ENCODE results near the gene CLDN24. TPM values are rescaled to one million over a fixed set of nuclear protein-coding genes. Genes with fewer than 3 reads are reported as not detected.

Gene CLDN24
- total RNA-seq, 4 donors from 2014 or later, result not detected

DNA sequence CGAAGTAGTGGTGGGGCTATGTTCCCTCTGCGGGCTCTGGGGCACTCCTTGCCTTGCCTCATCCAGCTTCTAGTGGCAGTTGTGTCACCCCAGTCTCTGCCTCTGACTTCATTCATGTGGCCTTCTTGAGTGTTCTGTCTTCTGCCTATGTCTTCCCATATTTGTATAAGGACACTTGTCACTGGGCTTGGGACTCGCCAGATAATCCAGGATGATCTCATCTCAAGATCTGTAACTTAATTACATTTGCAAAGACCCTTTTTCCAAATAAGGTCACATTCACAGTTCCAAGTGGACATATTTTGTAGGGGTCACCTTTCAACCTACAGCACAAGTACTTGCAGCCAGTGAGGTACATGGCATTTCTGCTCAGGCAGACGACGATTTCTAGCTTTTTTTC, 30.3 kb upstream of the CLDN24 start:
- no peak overlapping the region for H3K4me3 ChIP-seq
- no peaks in the 10 kb centered on the region for H3K36me3 ChIP-seq
- TF ChIP-seq POLR2AphosphoS5 (IDR thresholded peaks at IDR 0.05) (no peak), POLR2A (IDR thresholded peaks at IDR 0.05) (no peak), EP300 (IDR thresholded peaks at IDR 0.05) (no peak)
- TF ChIP-seq, protein P1, sequence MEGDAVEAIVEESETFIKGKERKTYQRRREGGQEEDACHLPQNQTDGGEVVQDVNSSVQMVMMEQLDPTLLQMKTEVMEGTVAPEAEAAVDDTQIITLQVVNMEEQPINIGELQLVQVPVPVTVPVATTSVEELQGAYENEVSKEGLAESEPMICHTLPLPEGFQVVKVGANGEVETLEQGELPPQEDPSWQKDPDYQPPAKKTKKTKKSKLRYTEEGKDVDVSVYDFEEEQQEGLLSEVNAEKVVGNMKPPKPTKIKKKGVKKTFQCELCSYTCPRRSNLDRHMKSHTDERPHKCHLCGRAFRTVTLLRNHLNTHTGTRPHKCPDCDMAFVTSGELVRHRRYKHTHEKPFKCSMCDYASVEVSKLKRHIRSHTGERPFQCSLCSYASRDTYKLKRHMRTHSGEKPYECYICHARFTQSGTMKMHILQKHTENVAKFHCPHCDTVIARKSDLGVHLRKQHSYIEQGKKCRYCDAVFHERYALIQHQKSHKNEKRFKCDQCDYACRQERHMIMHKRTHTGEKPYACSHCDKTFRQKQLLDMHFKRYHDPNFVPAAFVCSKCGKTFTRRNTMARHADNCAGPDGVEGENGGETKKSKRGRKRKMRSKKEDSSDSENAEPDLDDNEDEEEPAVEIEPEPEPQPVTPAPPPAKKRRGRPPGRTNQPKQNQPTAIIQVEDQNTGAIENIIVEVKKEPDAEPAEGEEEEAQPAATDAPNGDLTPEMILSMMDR (IDR thresholded peaks at IDR 0.05), result no peak
- DNase-seq (ENCODE audit: low spot score in 2 of 2), result no peak
- H3K9me3 ChIP-seq, result no peaks in the 10 kb centered on the region
- WGBS, result 90% methylated on average over 5 of the region's 5 CpGs
- H3K27me3 ChIP-seq, result no peaks in the 10 kb centered on the region
- H3K27ac ChIP-seq, result no peak overlapping the region
- H3K4me1 ChIP-seq, result peaks cover 47% of the 10 kb centered on the region

DNA sequence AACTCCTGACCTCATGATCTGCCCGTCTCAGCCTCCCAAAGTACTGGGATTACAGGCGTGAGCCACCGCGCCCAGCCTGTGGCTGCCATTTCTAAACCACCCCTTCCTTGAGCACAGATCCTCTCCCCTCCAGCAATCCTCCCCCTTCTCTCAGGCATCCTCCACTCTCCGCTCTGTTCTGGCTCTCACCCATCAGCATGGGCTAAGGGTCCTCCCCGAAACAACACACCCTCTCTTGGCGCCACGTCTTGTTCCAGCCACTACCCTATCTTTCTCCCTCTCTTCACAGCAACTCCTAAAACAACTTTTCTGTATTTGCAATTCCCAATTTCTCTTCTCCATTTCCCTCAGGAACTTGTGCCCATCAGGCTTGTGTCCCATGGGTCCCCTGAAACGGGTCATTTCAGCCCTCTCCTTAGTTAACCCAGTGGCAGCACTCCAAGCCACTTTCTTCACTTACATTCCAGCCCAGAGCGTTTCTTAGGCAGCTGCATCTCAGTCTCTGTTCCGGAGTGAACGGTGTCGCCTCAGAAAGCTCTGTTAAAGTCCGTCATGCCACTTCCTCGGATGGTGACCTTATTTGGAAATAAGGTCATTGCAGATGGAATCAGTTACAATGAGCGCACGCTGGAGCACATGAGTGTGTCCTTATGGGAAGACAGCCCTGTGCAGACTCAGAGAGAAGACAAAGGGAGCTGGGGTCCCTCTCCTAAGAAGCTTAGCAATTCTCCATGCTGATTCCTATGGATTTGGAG, 28.3 kb upstream of the CLDN24 start:
- Histone ChIP-seq H3K9me3 (no peaks in the 10 kb centered on the region), H3K4me3 (peak overlapping the region; percentile 3), H3K36me3 (no peaks in the 10 kb centered on the region), H3K4me1 (peaks cover 34% of the 10 kb centered on the region), H3K27ac (no peak overlapping the region), H3K27me3 (no peaks in the 10 kb centered on the region)
- DNase-seq (ENCODE audit: low spot score in 2 of 2), result peak in 1 of 2 donors; percentile 73
- 73% methylated on average over 17 of the region's 17 CpGs for WGBS
- TF ChIP-seq EP300 (IDR thresholded peaks at IDR 0.05), result no peak
- TF ChIP-seq POLR2A (IDR thresholded peaks at IDR 0.05), result no peak
- TF ChIP-seq POLR2AphosphoS5 (IDR thresholded peaks at IDR 0.05), result no peak
- TF ChIP-seq, protein P1 (IDR thresholded peaks at IDR 0.05), result no peak

DNA sequence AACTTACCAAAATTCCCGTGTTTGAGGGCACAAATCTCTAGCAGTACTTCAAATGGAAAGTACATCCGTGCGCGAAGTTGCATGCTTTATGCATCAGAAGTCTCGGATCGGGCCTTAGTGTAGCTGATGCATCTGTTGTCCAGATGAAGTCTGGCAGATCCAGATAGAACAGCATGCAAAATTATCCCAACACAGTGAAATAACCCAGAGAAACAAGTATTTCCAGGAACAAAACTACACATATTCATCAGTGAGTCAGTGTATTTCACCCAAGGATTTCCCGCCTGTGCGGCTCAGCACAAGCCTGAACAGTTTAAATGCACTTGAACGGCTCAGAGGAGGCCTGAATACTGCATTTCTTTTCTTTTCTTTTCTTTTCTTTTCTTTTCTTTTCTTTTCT, 27.4 kb upstream of the CLDN24 start:
- Histone ChIP-seq H3K4me1 (peaks cover 27% of the 10 kb centered on the region), H3K9me3 (no peaks in the 10 kb centered on the region), H3K27ac (no peak overlapping the region), H3K4me3 (no peak overlapping the region), H3K27me3 (no peaks in the 10 kb centered on the region), H3K36me3 (no peaks in the 10 kb centered on the region)
- TF ChIP-seq POLR2A (IDR thresholded peaks at IDR 0.05) (no peak), POLR2AphosphoS5 (IDR thresholded peaks at IDR 0.05) (no peak), EP300 (IDR thresholded peaks at IDR 0.05) (no peak)
- TF ChIP-seq, protein P1 (IDR thresholded peaks at IDR 0.05), result no peak
- WGBS, result 67% methylated on average over 9 of the region's 9 CpGs
- DNase-seq (ENCODE audit: low spot score in 2 of 2), result no peak

DNA sequence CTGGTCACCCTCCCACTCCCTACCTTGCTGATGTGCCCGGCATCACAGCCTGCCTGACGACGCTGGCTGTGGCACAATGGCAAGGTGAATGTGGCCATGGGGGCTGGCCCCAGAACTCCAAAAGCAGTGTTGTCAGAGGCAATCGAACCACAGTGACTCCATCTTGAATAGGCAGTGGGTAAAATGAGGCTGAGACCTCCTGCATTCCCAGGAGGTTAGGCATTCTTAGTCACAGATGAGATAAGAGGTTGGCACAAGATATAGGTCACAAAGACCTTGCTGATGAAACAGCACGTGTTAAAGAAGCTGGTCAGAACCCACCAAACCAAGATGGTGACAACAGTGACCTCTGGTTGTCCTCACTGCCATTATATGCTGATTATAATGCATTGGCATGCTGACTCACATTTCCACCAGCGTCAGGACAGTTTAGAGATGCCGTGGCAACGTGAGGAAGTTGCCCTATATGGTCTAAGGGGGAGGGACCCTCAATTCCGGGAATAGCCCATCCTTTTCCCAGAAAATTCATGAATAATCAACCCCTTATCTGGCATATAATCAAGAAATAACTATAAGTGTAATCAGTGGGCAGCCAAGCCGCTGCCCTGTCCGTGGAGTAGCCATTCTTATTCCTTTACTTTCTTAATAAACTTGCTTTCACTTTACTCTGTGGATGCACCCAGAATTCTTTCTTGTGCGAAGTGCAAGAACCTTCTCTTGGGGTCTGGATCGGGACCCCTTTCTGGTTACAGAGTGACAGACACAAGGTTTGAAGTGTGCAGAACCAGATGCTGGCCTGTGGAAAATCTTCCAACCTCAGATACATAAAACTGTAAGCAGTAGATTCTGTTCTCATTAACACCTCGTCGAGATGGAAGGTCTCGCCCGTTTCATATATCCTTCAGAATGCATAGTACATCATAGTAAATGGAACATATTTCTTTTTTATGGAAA, 26.8 kb upstream of the CLDN24 start:
- Histone ChIP-seq H3K36me3 (no peaks in the 10 kb centered on the region), H3K4me1 (peaks cover 21% of the 10 kb centered on the region), H3K9me3 (no peaks in the 10 kb centered on the region), H3K27ac (no peak overlapping the region), H3K4me3 (no peak overlapping the region), H3K27me3 (no peaks in the 10 kb centered on the region)
- WGBS, result 60% methylated on average over 17 of the region's 17 CpGs
- TF ChIP-seq POLR2A (IDR thresholded peaks at IDR 0.05) (no peak), EP300 (IDR thresholded peaks at IDR 0.05) (no peak), POLR2AphosphoS5 (IDR thresholded peaks at IDR 0.05) (no peak)
- TF ChIP-seq, protein P1 (IDR thresholded peaks at IDR 0.05), result no peak
- DNase-seq (ENCODE audit: low spot score in 2 of 2), result no peak

DNA sequence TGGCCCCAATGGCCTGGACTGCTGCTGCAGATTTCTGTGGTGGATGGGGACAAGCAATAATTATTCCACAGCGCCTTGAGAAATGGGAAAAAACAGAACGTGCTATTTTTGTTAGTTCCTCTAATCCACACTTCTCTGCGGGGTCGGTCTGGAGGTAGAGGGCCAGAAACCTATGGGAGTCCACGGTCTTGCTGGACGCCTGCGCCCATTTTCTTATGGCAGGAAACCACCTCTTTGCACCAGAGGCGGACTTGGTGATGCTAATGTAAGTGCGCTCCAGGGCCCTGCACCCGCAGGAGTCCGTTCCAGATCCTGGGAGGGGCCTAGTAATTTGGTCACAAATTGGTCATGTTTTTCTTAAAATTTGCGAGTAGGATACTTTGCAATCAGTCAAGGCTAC, 25.9 kb upstream of the CLDN24 start:
- H3K27ac ChIP-seq, result no peak overlapping the region
- 95% methylated on average over 12 of the region's 12 CpGs for WGBS
- H3K4me1 ChIP-seq, result peaks cover 18% of the 10 kb centered on the region
- DNase-seq (ENCODE audit: low spot score in 2 of 2), result no peak
- H3K4me3 ChIP-seq, result no peak overlapping the region
- TF ChIP-seq, protein P1 (IDR thresholded peaks at IDR 0.05), result no peak
- TF ChIP-seq EP300 (IDR thresholded peaks at IDR 0.05), result no peak
- no peak for TF ChIP-seq POLR2A (IDR thresholded peaks at IDR 0.05)
- TF ChIP-seq POLR2AphosphoS5 (IDR thresholded peaks at IDR 0.05), result no peak
- no peaks in the 10 kb centered on the region for H3K27me3 ChIP-seq
- H3K9me3 ChIP-seq, result no peaks in the 10 kb centered on the region
- H3K36me3 ChIP-seq, result no peaks in the 10 kb centered on the region
